ENCODE measurements around the gene UBE2H. TPM values are rescaled to one million over a fixed set of nuclear protein-coding genes. Genes with fewer than 3 reads are reported as not detected.

The UBE2H gene
- total RNA-seq, 1 donor = 69.1 TPM

DNA sequence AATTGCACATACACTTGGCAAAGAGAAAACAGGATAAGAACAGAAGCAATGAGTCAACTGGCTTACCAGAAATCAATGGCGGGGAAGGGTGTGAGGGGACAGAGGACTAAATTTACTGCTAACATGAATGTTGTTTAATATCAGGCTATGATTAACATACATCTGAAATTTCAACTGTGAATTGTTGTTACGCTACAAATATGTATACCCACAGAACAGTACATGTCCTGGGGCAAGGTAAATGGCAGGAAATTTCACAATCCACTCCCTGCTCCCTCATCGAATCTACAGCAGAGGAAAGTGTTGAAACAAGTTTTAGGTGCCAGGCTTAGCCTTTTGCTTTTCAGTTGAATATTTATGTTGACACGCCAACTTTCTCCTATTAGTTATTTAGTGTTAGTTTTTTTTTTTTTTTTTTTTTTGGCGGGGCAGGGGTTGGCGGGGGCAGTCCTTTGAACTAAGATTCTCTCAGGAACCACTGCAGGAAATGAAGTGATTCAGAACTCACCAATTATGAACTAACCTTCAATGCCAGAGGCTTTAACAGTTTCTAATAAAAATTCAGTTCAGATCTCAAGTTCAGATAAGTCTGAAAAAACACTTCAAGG, 99.0 kb downstream of the UBE2H start:
- no peak overlapping the region for H3K4me3 ChIP-seq (ENCODE audit: low read depth, low read length)
- DNase-seq (ENCODE audit: low read depth) = peak; percentile 60
- TF ChIP-seq, protein P1, sequence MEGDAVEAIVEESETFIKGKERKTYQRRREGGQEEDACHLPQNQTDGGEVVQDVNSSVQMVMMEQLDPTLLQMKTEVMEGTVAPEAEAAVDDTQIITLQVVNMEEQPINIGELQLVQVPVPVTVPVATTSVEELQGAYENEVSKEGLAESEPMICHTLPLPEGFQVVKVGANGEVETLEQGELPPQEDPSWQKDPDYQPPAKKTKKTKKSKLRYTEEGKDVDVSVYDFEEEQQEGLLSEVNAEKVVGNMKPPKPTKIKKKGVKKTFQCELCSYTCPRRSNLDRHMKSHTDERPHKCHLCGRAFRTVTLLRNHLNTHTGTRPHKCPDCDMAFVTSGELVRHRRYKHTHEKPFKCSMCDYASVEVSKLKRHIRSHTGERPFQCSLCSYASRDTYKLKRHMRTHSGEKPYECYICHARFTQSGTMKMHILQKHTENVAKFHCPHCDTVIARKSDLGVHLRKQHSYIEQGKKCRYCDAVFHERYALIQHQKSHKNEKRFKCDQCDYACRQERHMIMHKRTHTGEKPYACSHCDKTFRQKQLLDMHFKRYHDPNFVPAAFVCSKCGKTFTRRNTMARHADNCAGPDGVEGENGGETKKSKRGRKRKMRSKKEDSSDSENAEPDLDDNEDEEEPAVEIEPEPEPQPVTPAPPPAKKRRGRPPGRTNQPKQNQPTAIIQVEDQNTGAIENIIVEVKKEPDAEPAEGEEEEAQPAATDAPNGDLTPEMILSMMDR (IDR thresholded peaks at IDR 0.05; ENCODE audit: insufficient read depth, low read depth, low read length) = no peak

DNA sequence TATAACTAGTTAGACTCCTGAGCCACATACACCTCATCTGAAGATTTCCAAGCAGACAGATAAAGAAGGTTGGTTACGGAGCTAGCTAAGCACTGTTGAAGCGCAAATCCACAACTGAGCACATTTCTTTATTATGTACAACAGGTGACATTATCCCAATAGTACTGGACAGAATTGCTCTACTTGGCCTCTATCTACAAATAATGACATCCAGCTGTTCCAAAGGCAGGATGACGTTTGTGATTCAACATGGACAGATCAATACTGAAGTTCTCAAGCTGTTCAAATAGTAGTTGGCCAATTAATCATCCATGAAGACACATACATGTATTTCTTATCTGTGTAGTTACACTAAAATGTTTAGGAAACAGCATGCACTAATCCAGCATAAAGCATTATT, 101.0 kb downstream of the UBE2H start:
- H3K4me3 ChIP-seq (ENCODE audit: low read depth, low read length) = no peak overlapping the region
- TF ChIP-seq, protein P1 (IDR thresholded peaks at IDR 0.05; ENCODE audit: insufficient read depth, low read depth, low read length) = no peak
- DNase-seq (ENCODE audit: low read depth) = no peak

DNA sequence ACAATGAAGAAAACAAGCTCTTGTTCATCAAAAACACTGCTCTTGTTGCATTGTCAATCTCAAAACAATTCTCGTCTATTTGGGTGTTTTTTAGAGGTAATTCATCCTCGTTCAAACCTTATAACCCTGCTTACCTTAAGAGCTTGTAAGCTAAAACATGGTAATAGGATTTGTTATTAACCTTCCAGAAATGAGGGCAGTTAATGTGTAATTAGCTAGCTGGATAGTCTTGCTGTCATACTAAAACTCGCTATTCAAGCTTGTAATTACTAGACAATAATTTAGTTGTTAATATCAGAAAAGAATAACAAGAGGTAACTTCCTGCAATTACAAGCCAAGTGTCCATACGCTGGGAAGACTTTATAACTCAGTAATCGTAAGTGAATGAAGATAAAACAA, 101.6 kb downstream of the UBE2H start:
- no peak overlapping the region for H3K4me3 ChIP-seq (ENCODE audit: low read depth, low read length)
- DNase-seq (ENCODE audit: low read depth) = no peak

DNA sequence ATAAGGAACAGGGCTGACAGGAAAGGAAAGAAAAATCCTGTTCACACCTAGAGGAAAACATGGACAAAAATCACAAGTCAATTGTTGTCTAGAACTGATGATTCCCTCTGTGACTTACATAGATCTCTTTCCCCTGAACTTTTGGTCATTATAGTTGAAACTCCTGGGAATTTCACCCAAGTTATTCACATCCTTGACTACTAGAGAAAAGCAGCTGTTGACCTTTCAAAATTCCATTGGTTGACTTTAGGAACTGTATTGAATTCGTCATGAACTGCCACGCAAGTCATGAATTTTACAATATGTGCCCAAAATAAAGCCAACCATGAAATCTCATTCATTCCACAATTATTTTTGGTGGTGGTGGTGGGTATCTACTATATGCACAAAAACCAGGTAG, 104.3 kb downstream of the UBE2H start:
- no peak overlapping the region for H3K4me3 ChIP-seq (ENCODE audit: low read depth, low read length)
- DNase-seq (ENCODE audit: low read depth) = no peak
- TF ChIP-seq, protein P1 (IDR thresholded peaks at IDR 0.05; ENCODE audit: insufficient read depth, low read depth, low read length) = no peak

More for the DNA sequence above, 101.6 kb downstream of the UBE2H start:
- TF ChIP-seq, protein P1 (IDR thresholded peaks at IDR 0.05; ENCODE audit: insufficient read depth, low read depth, low read length) = no peak

DNA sequence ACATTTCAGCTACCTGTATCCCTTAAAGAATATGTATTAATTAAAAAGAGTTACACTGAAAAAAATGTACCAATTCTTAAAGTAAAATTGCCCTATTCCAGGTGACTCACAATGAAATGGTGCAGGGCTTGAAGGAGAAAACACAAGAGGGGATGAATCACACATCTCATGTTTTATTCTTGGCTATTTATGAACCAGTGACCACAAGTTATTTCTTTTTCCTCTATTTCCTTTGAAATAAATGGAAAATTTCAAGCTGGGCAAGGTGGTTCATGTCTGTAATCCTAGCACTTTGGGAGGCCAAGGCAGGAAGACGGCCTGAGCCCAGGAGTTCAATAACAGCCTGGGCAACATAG, 106.8 kb downstream of the UBE2H start:
- peak; percentile 64 for DNase-seq (ENCODE audit: low read depth)
- no peak overlapping the region for H3K4me3 ChIP-seq (ENCODE audit: low read depth, low read length)
- TF ChIP-seq, protein P1 (IDR thresholded peaks at IDR 0.05; ENCODE audit: insufficient read depth, low read depth, low read length) = no peak

DNA sequence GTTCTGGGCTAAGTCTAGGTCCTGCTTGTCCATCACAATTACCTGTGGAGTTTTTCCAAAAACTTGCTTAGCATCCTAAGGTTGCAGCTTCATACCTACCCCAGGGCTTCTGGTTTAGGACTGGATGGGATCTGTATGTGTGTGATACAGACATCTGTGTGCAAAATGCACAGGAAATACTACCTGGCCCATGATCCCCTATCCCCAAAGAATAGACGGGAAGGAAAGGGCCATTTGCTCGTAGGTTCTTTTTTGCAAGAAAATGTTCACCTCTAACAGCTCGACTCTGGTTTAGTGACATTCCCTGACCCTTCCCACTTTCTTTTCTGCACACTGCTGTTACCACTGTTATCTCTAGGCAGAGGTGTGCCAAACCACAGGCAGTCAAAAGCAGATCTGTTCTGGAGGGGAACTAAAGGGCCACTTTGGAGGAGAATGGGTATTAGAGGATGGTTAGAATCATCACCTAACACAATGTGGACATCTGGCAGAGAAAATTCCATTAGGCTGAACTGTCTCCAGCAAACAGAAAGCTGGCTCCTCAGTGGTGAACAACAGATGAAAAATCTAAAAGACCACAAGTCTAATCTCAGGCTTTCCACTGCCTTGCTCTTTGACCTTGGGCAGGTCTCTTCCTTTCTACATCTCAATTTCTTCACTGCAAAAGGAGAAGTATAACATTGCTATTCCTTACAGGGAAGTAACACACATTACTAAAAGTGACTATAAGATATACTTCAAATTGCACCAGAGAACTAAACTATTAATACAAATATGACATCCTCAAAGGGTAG, 107.4 kb downstream of the UBE2H start:
- H3K4me3 ChIP-seq (ENCODE audit: low read depth, low read length) = no peak overlapping the region
- TF ChIP-seq, protein P1 (IDR thresholded peaks at IDR 0.05; ENCODE audit: insufficient read depth, low read depth, low read length) = no peak
- peak; percentile 75 for DNase-seq (ENCODE audit: low read depth)

All from fibroblast of villous mesenchyme (primary cell).